GM19240 (cell line): ENCODE results near the gene SLC22A3.

Source experiments
- DNase-seq: peaks from one replicate; pipeline ENCODE4 v3.0.0; 2011; ENCODE audit warnings: low spot score; ENCODE audit not compliant: insufficient read length

SLC22A3 gene

DNA sequence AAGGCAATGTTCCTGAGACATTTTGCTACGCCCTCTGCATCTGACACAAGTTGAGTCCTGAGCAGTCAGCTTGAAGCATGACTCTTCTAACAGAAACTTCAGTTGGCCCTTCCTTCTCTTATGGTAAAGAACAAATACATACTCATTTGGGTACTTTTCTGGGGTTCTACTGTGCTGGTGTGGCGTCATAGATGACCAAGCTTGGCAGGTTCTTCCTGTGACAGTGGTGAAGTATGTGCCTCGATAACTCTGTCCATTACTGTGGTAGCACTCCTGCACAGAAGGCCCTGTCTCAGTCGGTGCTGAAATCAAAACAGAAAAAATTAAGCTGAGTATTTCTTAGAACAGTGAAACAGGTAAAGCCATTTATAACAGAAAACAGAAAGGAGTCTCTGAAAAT is 152.5 kb downstream of the SLC22A3 start:
- DNase-seq: no peak
